SK-N-SH (cell line): ENCODE measurements around the gene STAG3. TPM values are rescaled to one million over a fixed set of nuclear protein-coding genes. Genes with fewer than 3 reads are reported as not detected.
"Not testable (repeated sequence)": the region's sequence is repeated elsewhere in the genome, so short reads cannot be mapped to it uniquely, and the experiment has no call there.

Experiments
- CTCF ChIA-PET: fragments of 300-600, 350-600 bp; formaldehyde crosslinking; extraction: SDS; loops from one replicate; lab custom pipeline; 2021; lab: Yijun Ruan, JAX
- POLR2A ChIA-PET: fragments of 350-600 bp; sonication (Branson Sonifier 250); formaldehyde crosslinking; extraction: SDS; loops from one replicate; lab custom pipeline; 2020; ENCODE audit warnings: antibody characterized with exemption, inconsistent platforms; lab: Yijun Ruan, JAX
- DNase-seq: peaks from one replicate; pipeline ENCODE4 v3.0.0; 2012
- H2AFZ ChIP-seq: fragments of 200-600 bp; sonication (generic); 2 replicates; pipeline ENCODE4 v1.8.1; 2016; ENCODE audit warnings: antibody characterized with exemption, mild to moderate bottlenecking, low read depth
- H3F3A ChIP-seq: fragments of 200-600 bp; sonication (generic); replicated peaks from 2 replicates; pipeline ENCODE3; 2016; ENCODE audit warnings: antibody characterized with exemption, mild to moderate bottlenecking; ENCODE audit not compliant: insufficient read depth
- H3K27ac ChIP-seq, 2 experiments: fragments of 200-500 bp in 1 of 2; fragments of 200-600 bp in 1 of 2; sonication (Bioruptor generic) in 1 of 2; sonication (generic), shearing (Covaris generic) in 1 of 2; 2 replicates each; pipeline versions ENCODE4 v1.5.1 to v1.6.1; 2014 to 2016; ENCODE audit warnings: low read depth in 2 of 2, inconsistent platforms in 1 of 2, low read length in 1 of 2, mild to moderate bottlenecking in 1 of 2, mixed read lengths in 1 of 2
- H3K27me3 ChIP-seq: fragments of 200-600 bp; sonication (generic), shearing (Covaris generic); 2 replicates; pipeline ENCODE4 v1.6.1; 2016; ENCODE audit warnings: mixed run types; ENCODE audit not compliant: insufficient read depth
- H3K36me3 ChIP-seq, 2 experiments: fragments of 200-500 bp in 1 of 2; fragments of 200-600 bp in 1 of 2; sonication (Bioruptor generic) in 1 of 2; sonication (generic) in 1 of 2; replicated peaks in 1 of 2; 2 replicates each; pipeline versions ENCODE3 to v1.5.1; 2014 to 2016; ENCODE audit warnings: low read length in 1 of 2, mild to moderate bottlenecking in 1 of 2; ENCODE audit not compliant: insufficient read depth in 2 of 2, control insufficient read depth in 1 of 2
- H3K4me1 ChIP-seq, 2 experiments: fragments of 200-500 bp in 1 of 2; fragments of 200-600 bp in 1 of 2; sonication (Bioruptor generic) in 1 of 2; sonication (generic), shearing (Covaris generic) in 1 of 2; 2 replicates each; pipeline versions ENCODE4 v1.5.1 to v1.6.1; 2014 to 2016; ENCODE audit warnings: low read depth in 1 of 2, low read length in 1 of 2, mixed run types in 1 of 2; ENCODE audit not compliant: insufficient read depth in 2 of 2, control insufficient read depth in 1 of 2
- H3K4me2 ChIP-seq: fragments of 200-600 bp; sonication (generic), shearing (Covaris generic); 2 replicates; pipeline ENCODE4 v1.6.1; 2017; ENCODE audit warnings: mixed run types
- H3K4me3 ChIP-seq, 2 experiments: fragments of 200-500 bp in 1 of 2; fragments of 200-600 bp in 1 of 2; sonication (Bioruptor generic) in 1 of 2; sonication (generic), shearing (Covaris generic) in 1 of 2; 2 replicates each; pipeline versions ENCODE4 v1.5.1 to v1.8.1; 2014 to 2016; ENCODE audit warnings: low read depth in 2 of 2, inconsistent platforms in 1 of 2, low read length in 1 of 2, mild to moderate bottlenecking in 1 of 2, mixed read lengths in 1 of 2, moderate library complexity in 1 of 2
- H3K79me2 ChIP-seq: fragments of 200-600 bp; sonication (generic); 2 replicates; pipeline ENCODE4 v1.8.1; 2017; ENCODE audit warnings: mild to moderate bottlenecking; ENCODE audit not compliant: insufficient read depth
- H3K9ac ChIP-seq: fragments of 200-600 bp; sonication (generic); 2 replicates; pipeline ENCODE4 v1.6.1; 2017; ENCODE audit warnings: mixed run types
- H3K9me2 ChIP-seq: fragments of 200-600 bp; sonication (generic); 2 replicates; pipeline ENCODE4 v1.6.1; 2017; ENCODE audit warnings: mixed run types
- H3K9me3 ChIP-seq: fragments of 200-600 bp; sonication (generic); 2 replicates; pipeline ENCODE4 v1.6.1; 2017; ENCODE audit warnings: mixed run types, mild to moderate bottlenecking, moderate library complexity
- H4K20me1 ChIP-seq: fragments of 200-600 bp; sonication (generic); 2 replicates; pipeline ENCODE4 v1.6.1; 2017; ENCODE audit warnings: mild to moderate bottlenecking, mixed run types; ENCODE audit not compliant: insufficient read depth
- FOSL2 ChIP-seq: IDR thresholded peaks from 2 replicates; pipeline ENCODE4 v1.4.0; 2012; ENCODE audit warnings: low read depth, mild to moderate bottlenecking, moderate library complexity, borderline replicate concordance
- FOXJ3 ChIP-seq: sonication (generic); formaldehyde crosslinking; IDR thresholded peaks from 2 replicates; pipeline ENCODE4 v1.5.1; 2020; ENCODE audit warnings: mild to moderate bottlenecking, missing genetic modification reagents
- NFIC ChIP-seq: IDR thresholded peaks from 2 replicates; pipeline ENCODE4 v1.4.0; 2012; ENCODE audit warnings: borderline replicate concordance
- NRF1 ChIP-seq: IDR thresholded peaks from 2 replicates; pipeline ENCODE4 v1.6.1; 2012; ENCODE audit warnings: low read depth, mild to moderate bottlenecking, low read length
- TAF1 ChIP-seq: IDR thresholded peaks from 2 replicates; pipeline ENCODE4 v1.6.1; 2012; ENCODE audit warnings: low read depth, mild to moderate bottlenecking, low read length, moderate library complexity, borderline replicate concordance
- WGBS: methylation state at CpG from one replicate; pipeline ENCODE4 v1.1.6; 2017; ENCODE audit warnings: low lambda C conversion rate; 5-methylcytosine and 5-hydroxymethylcytosine counted together
- polyA plus RNA-seq, 3 experiments: library from polyadenylated mRNA; depleted of rRNA; stranded (reverse); fragments of >200 nt; gene quantifications; 2 replicates each; pipeline ENCODE4 v1.2.3, GENCODE V29; 2012
- TF ChIP-seq, protein P1 (sequence below): IDR thresholded peaks from 2 replicates; pipeline ENCODE4 v1.6.1; 2012; ENCODE audit warnings: mild to moderate bottlenecking, low read depth, low read length, moderate library complexity

The STAG3 gene
- polyA plus RNA-seq, 1 of the 3 experiments (the other 2 are of a cell fraction) = 0.10 TPM

DNA sequence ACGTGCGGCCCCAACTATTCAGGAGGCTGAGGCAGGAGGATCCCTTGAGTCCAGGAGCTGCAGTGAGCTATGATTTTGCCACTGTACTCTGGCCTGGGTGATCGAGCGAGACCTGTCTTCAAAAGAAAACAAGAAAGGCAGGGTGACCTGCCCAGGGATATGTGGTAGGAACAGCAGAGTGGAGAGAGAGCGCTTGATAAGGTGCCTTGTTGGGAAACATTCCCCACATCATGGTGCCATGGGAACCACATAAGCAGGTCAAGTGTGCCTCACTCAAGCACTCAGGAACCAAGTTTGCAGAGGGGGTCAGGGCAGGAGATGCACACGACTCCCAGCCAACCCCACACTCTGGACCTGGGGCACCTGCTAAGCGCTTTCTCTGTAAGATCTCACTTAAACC lies 79.3 kb downstream of the STAG3 start:
- POLR2A ChIA-PET = no interaction called here
- TF ChIP-seq FOSL2 (no peak), NFIC (no peak), NRF1 (no peak), FOXJ3 (no peak), TAF1 (no peak)
- TF ChIP-seq, protein P1, sequence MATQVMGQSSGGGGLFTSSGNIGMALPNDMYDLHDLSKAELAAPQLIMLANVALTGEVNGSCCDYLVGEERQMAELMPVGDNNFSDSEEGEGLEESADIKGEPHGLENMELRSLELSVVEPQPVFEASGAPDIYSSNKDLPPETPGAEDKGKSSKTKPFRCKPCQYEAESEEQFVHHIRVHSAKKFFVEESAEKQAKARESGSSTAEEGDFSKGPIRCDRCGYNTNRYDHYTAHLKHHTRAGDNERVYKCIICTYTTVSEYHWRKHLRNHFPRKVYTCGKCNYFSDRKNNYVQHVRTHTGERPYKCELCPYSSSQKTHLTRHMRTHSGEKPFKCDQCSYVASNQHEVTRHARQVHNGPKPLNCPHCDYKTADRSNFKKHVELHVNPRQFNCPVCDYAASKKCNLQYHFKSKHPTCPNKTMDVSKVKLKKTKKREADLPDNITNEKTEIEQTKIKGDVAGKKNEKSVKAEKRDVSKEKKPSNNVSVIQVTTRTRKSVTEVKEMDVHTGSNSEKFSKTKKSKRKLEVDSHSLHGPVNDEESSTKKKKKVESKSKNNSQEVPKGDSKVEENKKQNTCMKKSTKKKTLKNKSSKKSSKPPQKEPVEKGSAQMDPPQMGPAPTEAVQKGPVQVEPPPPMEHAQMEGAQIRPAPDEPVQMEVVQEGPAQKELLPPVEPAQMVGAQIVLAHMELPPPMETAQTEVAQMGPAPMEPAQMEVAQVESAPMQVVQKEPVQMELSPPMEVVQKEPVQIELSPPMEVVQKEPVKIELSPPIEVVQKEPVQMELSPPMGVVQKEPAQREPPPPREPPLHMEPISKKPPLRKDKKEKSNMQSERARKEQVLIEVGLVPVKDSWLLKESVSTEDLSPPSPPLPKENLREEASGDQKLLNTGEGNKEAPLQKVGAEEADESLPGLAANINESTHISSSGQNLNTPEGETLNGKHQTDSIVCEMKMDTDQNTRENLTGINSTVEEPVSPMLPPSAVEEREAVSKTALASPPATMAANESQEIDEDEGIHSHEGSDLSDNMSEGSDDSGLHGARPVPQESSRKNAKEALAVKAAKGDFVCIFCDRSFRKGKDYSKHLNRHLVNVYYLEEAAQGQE = no peak
- H2AFZ ChIP-seq = no peak overlapping the region
- H3K9me2 ChIP-seq = no peaks in the 10 kb centered on the region
- H3K9me3 ChIP-seq = no peaks in the 10 kb centered on the region
- no peaks in the 10 kb centered on the region for H3K36me3 ChIP-seq
- no peak overlapping the region for H3K4me3 ChIP-seq
- CTCF ChIA-PET = interaction anchor here (1.0 kb wide), 1 partner anchor 150 kb away, joined by 3 read pairs; no protein-coding TSS in a partner anchor
- H3K4me1 ChIP-seq = no peaks in the 10 kb centered on the region
- 97% methylated on average over 7 of the region's 7 CpGs for WGBS
- DNase-seq = no peak
- H3F3A ChIP-seq = no peaks in the 10 kb centered on the region
- H3K27ac ChIP-seq = no peak overlapping the region
- 0 out of 2 replicates have a peak, but pooled peaks cover 13% of the 10 kb centered on the region for H4K20me1 ChIP-seq
- H3K27me3 ChIP-seq = no peaks in the 10 kb centered on the region
- H3K79me2 ChIP-seq = peaks cover 16% of the 10 kb centered on the region; the same call in 1 of the 2 replicates
- no peak overlapping the region for H3K9ac ChIP-seq
- H3K4me2 ChIP-seq = no peak overlapping the region

DNA sequence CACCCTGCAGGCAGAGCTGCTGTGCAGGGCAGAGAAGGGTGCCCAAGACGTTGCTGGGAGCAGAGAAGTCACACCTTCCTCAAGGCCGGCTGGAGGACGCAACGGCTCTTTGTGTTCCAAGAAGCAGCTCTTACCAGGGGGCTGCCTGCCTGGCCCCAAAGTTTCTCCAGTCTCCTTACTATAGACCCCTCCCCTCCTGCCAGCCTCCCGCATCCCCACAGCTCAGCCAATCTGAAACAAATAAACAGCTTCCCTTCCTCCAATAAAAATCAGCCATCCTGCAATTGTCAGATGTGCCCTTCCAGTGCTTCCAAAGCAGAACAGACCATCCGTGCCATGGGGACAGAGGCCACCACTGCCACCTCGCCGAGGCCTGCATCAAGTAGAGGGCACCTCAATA lies 82.3 kb downstream of the STAG3 start:
- not testable (repeated sequence) for H3K4me2 ChIP-seq
- WGBS = 92% methylated on average over 8 of the region's 8 CpGs

DNA sequence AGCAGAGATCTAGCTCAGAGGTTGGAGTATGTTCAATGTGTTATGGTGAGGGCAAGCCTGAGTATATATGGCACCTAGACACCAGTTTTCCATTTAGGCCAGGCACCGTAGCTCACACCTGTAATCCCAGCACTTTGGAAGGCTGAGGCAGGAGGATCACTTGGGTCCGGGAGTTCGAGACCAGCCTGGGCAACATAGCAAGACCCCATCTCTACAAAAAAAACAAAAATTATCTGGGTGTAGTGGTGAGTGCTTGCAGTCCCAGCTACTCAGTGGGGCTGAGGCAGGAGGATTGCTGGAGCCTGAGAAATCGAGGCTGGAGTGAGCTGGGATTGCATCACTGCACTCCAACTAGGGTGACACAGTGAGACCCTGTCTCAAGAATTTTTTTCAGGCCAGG lies 85.2 kb downstream of the STAG3 start:
- DNase-seq, H3K4me1 ChIP-seq, H3K4me3 ChIP-seq, H2AFZ ChIP-seq, H3K27me3 ChIP-seq, H3K9me3 ChIP-seq, POLR2A ChIA-PET, H3K36me3 ChIP-seq, H3K9ac ChIP-seq, H3K4me2 ChIP-seq, H3F3A ChIP-seq, H3K9me2 ChIP-seq, H3K27ac ChIP-seq: not testable (repeated sequence)
- Histone ChIP-seq H3K79me2 (peaks cover 55% of the 10 kb centered on the region; the same call in 1 of the 2 replicates), H4K20me1 (peaks cover 34% of the 10 kb centered on the region)
- CTCF ChIA-PET = interaction anchor here (1.4 kb wide), 1 partner anchor 12 kb away, joined by 3 read pairs; no protein-coding TSS in a partner anchor
- 90% methylated on average over 4 of the region's 4 CpGs for WGBS

More for the DNA sequence above, 82.3 kb downstream of the STAG3 start:
- 0 out of 2 replicates have a peak, but pooled peaks cover 22% of the 10 kb centered on the region for H4K20me1 ChIP-seq
- H3K9me3 ChIP-seq, H3K36me3 ChIP-seq, H3K4me1 ChIP-seq, H3K9me2 ChIP-seq, H3K27me3 ChIP-seq, H2AFZ ChIP-seq, H3K27ac ChIP-seq, DNase-seq, POLR2A ChIA-PET, CTCF ChIA-PET, H3K4me3 ChIP-seq, H3F3A ChIP-seq, H3K9ac ChIP-seq: not testable (repeated sequence)
- peaks cover 31% of the 10 kb centered on the region; the same call in 1 of the 2 replicates for H3K79me2 ChIP-seq

Other genes starting within 250 kb of the STAG3 start
- gene GJC3, start 248.3 kb upstream of the STAG3 start, polyA plus RNA-seq (2012; rRNA removed) = not detected in 2 replicates
- 0.15 TPM in 1 of 2 replicates, not detected in the other for gene AZGP1, start 201.9 kb upstream of the STAG3 start, polyA plus RNA-seq (2012; rRNA removed)
- gene ZKSCAN1, start 162.3 kb upstream of the STAG3 start, polyA plus RNA-seq (2012; rRNA removed) = 21.1 and 30.7 TPM in 2 replicates
- 17.5 and 22.8 TPM in 2 replicates for gene ZSCAN21, start 128.1 kb upstream of the STAG3 start, polyA plus RNA-seq (2012; rRNA removed)
- gene ZNF3, start 96.2 kb upstream of the STAG3 start, polyA plus RNA-seq (2012; rRNA removed) = 30.5 and 45.2 TPM in 2 replicates
- gene COPS6, start 88.9 kb upstream of the STAG3 start, polyA plus RNA-seq (2012; rRNA removed) = 413 and 435 TPM in 2 replicates
- gene MCM7, start 76.5 kb upstream of the STAG3 start, polyA plus RNA-seq (2012; rRNA removed) = 235 and 241 TPM in 2 replicates
- 35.0 and 39.2 TPM in 2 replicates for gene AP4M1, start 76.3 kb upstream of the STAG3 start, polyA plus RNA-seq (2012; rRNA removed)
- 31.7 and 70.5 TPM in 2 replicates for gene TAF6, start 58.6 kb upstream of the STAG3 start, polyA plus RNA-seq (2012; rRNA removed)
- 52.0 and 65.0 TPM in 2 replicates for gene CNPY4, start 58.3 kb upstream of the STAG3 start, polyA plus RNA-seq (2012; rRNA removed)
- 2.5 and 4.4 TPM in 2 replicates for gene MBLAC1, start 51.0 kb upstream of the STAG3 start, polyA plus RNA-seq (2012; rRNA removed)
- 600 and 630 TPM in 2 replicates for gene LAMTOR4, start 29.0 kb upstream of the STAG3 start, polyA plus RNA-seq (2012; rRNA removed)
- gene TRAPPC14, start 19.2 kb upstream of the STAG3 start, polyA plus RNA-seq (2012; rRNA removed) = 13.9 and 16.4 TPM in 2 replicates
- 9.0 and 9.4 TPM in 2 replicates for gene GAL3ST4, start 9.3 kb upstream of the STAG3 start, polyA plus RNA-seq (2012; rRNA removed)
- gene GPC2, start 537 bp upstream of the STAG3 start, polyA plus RNA-seq (2012; rRNA removed) = 12.9 and 14.2 TPM in 2 replicates
- gene PVRIG, start 42.0 kb downstream of the STAG3 start, polyA plus RNA-seq (2012; rRNA removed) = not detected in 2 replicates
- gene SPDYE3, start 129.8 kb downstream of the STAG3 start, polyA plus RNA-seq (2012; rRNA removed) = not detected in 2 replicates
- 55.4 and 63.7 TPM in 2 replicates for gene PILRB, start 180.2 kb downstream of the STAG3 start, polyA plus RNA-seq (2012; rRNA removed)
- 0.89 and 0.99 TPM in 2 replicates for gene PILRA, start 195.6 kb downstream of the STAG3 start, polyA plus RNA-seq (2012; rRNA removed)